Measurements from ENCODE around the gene PLOD2.

Gene PLOD2

GRCh38 chr3:146036281-146036680 lies 124.7 kb downstream of the PLOD2 start:
- no peak for TF ChIP-seq CTCF (IDR thresholded peaks at IDR 0.05)

- TF ChIP-seq CTCF (IDR thresholded peaks at IDR 0.05), result no peak
Observed at GRCh38 chr3:146035366-146035765, 125.6 kb downstream of the PLOD2 start.

- TF ChIP-seq CTCF (IDR thresholded peaks at IDR 0.05), result no peak
Observed at GRCh38 chr3:146033950-146034349, 127.0 kb downstream of the PLOD2 start.

GRCh38 chr3:146026547-146026946 lies 134.4 kb downstream of the PLOD2 start:
- no peak; the same call in 1 of the 2 replicates for TF ChIP-seq CTCF (IDR thresholded peaks at IDR 0.05)

GRCh38 chr3:146024260-146024659 lies 136.7 kb downstream of the PLOD2 start:
- no peak for TF ChIP-seq CTCF (IDR thresholded peaks at IDR 0.05)

GRCh38 chr3:146020969-146021368 lies 140.0 kb downstream of the PLOD2 start:
- TF ChIP-seq CTCF (IDR thresholded peaks at IDR 0.05), result no peak

GRCh38 chr3:146019508-146019907 lies 141.5 kb downstream of the PLOD2 start:
- no peak for TF ChIP-seq CTCF (IDR thresholded peaks at IDR 0.05)

Data from LNCAP (cell line).